EL (cell line): ENCODE measurements around the gene CHMP5.

Source experiments
- DNase-seq: peaks from one replicate; pipeline ENCODE4 v3.0.0-alpha.2; 2016

The CHMP5 gene

DNA sequence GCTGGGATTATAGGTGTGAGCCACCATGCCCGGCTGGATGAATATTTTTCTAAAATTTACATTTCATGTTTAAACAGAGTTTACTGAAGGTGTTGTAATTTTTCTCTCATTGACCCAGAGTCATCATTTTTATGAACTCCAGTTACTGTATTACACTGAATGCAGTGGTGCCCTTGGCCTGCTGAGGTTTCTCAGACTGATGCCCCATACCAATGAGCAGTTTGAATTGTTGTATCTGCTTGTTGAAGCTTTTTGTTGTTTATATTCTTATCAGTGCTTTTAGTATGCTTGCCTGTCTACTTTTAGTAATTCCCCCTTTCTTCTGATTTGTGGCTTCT, 55.4 kb downstream of the CHMP5 start:
- DNase-seq: no peak

DNA sequence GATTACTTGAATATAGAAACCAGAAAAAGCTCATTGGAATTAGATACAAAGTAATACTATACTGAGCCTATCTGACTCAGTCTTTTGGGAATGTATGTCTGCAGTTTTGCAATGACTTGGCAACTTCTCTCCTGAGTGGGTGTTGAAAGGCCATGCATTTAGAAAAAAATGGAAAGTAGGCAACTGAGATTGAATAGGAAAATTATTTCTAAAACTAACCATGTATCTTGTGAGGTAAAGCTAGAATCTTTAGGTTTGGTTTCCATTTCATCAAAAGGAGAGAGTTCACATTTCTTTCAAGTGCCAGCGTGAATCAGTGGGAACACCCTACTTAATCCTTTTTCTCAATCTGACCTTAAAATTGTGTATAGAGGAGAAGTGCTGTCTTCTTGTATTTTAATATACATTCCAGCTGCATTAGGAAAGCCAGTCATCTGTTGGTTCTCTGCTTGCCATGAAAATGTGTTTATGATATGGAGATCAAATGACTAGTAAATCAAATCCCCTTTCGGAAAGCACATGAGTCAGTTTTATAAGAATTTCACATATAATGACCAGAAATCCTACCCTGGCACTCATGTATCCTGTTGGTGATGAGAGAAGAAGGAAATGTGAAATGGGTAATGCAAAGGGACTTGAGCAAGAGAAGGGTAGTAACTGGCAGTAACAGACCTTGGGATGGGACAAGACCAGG, 55.9 kb downstream of the CHMP5 start:
- DNase-seq: peak; percentile 94

DNA sequence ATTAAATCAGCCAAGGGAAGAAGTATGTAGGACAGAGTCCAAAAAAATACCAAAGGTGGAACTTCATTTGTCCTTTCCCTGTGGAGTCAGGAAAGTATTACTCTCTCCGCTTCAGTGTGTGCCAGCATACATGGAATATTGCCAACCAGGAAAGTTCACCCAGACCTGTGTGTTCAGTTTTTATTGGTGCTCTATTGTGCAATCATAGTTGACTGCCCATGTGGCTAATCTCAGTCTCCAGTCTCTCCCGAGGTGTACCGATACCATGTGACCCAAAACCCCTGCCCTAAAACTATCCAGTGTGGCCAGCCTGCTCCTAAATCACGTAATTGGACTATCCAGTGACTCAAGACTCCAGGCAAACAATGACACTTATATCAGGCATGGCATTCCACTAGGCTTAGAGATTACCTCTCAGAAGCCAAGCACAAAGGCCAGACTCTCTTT, 64.3 kb downstream of the CHMP5 start:
- DNase-seq: peak; percentile 97

DNA sequence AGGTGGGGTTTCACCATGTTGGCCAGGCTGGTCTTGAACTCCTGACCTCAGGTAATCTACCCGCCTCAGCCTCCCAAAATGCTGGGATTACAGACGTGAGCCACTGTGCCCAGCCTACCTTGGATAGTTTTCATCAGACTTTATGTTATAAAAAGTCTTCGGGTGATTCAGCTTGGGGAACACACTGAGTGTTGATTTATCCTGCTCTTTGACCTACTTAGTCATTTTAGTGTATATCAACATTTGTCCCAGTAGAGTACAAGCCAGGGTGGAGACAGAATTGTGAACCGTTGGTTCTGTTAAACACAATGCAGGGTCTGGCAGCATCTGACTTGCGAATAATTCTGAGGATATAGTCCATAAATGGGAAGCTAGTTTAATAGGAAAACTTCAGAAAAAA, 65.1 kb downstream of the CHMP5 start:
- peak; percentile 70 for DNase-seq

DNA sequence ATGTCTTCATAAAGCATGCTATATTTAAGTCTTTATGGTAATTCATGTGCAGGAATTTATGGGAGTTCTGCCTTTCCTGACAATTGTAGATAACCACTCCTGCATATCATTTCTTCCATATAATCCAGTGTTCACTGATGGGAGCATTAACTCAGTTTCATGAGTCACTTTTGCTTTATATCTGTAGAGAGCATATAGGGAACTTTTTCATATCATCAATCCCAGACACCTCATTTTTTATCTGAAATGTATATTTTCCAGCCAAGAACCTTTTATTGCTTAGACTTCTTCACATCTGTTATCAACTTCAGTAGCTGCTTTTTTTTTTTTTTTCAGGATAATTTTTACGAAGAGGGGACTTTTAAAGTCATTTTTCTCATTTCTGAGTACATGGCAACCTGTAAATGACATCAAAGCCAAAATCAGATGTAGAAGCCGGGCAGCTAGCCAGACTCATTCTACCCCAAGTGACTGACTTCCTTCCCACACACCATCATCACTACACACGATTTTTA, 66.6 kb downstream of the CHMP5 start:
- no peak for DNase-seq
